HG02852 (cell line): ENCODE data around the gene PTTG1IP2.
A peak's percentile ranks its signal among the peaks of the same experiment; 100 is the strongest.
"Not testable (repeated sequence)": the region's sequence is repeated elsewhere in the genome, so short reads cannot be mapped to it uniquely, and the experiment has no call there.

ENCODE experiments used
- ATAC-seq: cut with Tn5 transposase; IDR thresholded peaks from one replicate; pipeline ENCODE4 v1.9.1; 2021; ENCODE audit warnings: mild to moderate bottlenecking, moderate library complexity; ENCODE audit not compliant: unreplicated experiment

PTTG1IP2 gene

DNA sequence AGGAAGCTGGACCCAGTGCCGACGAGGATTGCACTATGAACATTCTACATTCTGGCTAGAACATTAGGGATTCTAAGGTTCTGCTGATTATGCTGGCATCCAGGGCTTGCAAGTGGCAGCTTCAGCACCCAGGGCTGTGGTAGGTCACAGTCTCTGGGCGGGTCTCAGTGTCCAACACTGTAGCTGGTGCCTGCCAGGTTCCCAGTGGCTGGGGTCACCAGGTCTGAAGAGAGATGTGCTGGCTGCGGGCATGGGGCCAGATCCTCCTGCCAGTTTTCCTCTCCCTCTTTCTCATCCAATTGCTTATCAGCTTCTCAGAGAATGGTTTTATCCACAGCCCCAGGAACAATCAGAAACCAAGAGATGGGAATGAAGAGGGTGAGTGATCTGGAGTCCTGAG, at the start of gene PTTG1IP2:
Gene PTTG1IP2 (plus strand): TSS at position 86 of the 400 bp plus-strand sequence. CDS start 148 bp downstream, at position 234.
- ATAC-seq, result no peak

DNA sequence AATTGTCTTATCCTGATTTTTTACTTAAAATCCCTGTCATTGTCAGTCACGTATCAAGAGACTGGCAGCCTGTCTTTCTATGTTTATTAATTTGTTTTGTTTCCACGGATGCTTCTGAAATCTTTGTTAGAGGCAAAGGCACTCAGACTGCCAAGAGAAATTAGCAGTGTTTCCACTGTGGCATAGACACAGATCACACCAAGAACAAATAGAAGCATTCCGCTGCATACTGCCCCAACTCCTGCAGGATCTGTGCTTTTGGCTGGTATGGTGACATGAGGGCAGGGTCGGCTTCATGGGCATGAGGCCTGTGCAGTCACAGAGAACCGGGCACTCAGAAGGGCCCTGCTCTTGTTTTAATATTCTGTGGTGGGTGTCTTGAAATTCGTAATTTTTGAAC, 47.8 kb upstream of the PTTG1IP2 start:
- no peak for ATAC-seq

DNA sequence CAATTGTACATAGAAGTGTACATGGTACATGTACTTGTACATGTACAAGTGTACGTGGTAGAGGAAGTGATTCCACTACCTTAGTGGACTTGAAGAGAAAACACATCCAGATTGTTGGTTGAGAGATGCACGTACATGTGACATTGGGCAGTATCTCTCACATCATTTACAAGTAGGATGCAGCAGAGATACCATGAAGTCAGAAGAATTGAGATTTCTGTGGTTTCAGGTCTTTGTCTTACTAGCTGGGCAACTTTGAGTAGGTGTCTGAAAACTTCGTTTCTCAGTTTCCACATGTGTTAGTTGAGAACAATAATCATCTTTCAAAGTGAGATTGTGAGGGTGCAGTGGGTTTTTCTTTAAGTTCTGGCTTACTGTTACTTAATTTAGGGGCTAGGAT, 44.7 kb upstream of the PTTG1IP2 start:
- ATAC-seq, result peak; percentile 98

DNA sequence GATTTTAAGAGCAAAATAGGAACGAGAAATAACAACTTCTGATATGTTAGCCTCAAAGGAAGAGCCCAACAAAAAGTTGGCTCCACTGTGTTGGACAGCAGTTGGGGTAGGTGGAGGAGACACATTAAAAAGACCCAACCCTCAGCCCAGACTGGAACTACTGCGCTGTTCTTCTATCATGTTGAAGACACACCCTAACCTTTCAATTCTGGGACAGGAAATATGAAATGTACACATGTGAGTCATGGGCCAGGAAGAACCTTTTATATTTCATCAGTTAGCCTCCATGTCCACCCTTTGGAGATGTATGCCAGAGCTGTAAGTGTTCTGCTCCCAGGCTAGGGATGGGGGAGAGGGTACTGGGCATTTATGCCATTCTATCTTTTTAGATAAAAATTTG, 44.1 kb upstream of the PTTG1IP2 start:
- ATAC-seq, result no peak

DNA sequence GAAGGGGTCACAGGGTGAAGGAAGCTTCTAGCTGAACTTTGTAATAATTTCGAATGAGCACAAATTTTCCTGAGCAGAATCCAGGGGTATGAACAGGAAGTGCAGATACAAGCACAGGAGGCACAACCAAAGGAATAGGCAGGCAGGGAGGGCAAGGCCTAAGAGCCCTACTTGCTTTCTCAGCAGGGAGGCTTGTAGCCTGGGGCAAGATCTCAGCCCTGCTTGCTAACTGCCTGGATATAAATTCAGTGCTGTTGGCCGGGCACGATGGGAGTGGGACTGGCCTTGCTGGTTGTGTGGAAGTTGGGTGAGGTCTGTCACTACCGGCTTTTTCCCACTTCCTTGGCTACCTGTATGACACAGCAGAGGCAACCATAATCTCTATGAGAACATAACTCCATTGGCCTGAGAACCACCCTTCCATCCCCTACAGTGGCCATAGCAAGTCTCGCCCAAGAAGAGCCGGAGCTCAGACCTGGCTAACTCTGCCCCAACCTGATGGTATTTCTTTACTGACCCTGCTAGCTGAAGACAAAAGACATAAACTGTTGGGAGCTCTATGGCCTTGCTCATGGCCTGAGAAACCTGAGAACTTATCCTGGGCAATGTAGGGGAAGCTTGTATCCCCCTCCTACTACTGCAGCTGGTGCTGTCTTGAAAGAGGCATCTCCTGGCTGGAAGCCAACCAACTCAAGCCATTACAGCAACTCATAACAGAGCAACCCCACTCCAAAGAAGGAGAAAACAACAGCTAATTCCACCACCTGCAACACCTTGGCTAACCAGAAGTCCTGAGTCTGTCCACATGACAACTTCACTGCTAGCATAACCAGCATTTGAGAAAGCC, 38.6 kb upstream of the PTTG1IP2 start:
- no peak for ATAC-seq

DNA sequence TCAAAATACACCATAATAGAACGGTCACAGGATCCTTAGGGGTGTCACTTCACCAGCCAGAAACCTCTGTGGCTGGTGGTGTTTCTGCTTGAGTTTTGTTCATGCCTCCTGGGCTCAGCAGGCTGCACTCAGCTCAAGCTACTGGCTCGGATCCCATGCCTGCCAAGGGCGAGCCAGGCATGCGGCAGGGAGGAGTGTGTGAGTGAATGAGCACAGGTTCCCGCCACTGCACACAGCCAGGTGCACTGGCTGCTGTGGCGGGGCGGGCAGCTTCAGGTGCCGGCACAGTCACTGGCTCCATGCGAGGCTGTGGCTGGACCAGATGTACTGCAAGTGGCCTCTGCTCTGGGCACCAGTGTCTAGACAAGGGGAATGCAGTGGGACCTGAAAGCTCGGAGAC, 36.7 kb upstream of the PTTG1IP2 start:
- no peak for ATAC-seq

DNA sequence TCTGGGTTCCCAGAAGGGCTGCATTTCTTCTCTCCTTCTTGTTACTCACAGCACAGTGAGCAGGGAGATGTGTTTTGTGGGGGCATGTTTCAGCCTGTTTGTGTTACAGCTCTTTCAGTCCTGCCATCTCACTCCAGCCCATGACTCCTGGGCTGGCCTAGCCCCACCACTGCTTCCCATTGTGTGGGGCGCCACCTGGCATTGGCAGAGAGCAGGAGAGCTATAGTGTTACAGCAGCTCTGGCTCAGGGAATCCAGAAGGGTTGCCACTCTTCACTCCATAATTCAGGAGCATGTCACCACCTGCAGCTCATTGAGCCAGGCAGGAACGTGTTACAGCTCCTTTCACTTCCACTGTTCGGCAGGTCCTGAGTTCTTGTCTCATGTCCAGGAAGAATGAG, 36.2 kb upstream of the PTTG1IP2 start:
- no peak for ATAC-seq

DNA sequence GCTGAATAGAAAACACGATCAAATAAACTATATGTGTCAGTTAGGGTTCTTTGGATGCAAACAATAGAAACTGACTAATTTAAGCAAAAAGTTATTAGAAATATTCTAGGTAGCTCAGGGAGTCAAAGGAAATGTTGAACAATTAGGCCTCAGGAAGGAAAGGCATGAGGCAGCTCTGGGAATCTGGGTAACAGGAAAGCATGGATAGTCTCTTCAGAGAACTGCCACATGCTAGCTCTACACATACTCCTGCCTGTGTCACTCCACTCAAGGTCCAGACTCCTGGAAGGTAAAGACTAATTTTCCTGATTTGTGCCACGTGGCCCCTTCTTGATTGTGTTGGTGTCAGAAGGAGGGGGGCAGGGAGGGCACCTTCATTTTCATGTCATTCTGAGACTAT, 23.8 kb upstream of the PTTG1IP2 start:
- no peak for ATAC-seq

DNA sequence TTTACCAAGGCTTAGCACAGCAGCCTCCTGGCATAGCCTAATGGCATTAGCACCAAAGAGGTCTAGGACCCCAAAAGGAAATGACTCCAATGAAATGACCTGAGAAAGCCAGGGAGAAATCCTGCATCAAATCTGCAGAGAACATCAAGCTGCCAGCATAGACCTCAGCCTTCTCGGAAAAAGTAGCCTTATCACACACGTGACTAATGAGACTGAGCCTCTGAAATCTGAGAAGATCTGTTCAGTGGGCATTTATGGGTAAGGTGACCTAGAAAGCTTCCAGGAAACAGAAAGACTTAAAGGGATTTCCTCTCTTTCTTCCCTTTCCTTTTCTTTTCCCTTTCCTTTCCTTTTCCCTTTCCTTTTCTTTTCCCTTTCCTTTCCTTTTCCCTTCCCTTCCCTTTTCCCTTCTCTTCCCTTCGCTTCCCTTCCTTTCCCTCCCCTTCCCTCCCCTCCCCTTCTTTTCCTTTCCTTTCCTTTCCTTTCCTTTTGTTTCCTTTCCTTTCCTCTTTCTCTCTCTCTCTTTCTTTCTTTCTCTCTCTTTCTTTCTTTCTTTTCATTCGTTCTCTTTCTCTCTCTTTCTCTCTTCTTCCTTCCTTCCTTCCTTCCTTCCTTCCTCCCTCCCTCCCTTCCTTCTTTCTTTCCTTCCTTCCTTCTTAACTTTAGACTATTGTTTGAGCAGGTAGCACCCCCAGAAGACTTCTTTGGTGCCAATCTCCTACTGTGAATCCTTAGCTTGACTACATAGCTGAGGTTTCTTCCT, 23.1 kb upstream of the PTTG1IP2 start:
- ATAC-seq, result no peak

DNA sequence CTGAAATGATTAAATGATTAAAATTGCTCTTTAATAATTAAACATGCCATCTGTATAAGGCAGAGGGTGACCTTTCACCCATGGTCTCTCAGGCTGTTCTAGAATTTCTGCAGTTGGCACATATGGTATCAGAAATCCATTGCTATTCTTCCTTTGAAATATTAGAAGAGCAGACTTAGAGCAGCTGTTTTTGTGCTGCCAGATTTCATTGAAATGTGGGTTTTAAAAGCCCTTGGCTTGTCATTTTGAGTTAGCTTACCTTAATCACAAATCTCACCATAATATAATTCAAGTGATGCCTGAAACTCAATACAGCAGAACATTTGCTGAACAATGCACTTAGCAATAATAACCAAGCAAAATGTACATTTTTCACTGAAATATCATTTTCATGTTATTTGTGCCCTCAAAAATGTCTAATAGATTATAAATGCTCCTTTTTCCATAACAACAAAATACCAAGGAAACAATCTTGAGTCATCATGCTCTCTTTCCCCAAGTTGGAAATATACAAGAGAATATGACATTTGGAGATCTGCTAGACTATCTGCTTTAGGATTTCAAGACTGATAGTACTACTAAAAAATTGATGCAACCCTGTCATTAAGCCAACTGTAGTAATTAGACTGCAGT, 16.1 kb upstream of the PTTG1IP2 start:
- no peak for ATAC-seq

DNA sequence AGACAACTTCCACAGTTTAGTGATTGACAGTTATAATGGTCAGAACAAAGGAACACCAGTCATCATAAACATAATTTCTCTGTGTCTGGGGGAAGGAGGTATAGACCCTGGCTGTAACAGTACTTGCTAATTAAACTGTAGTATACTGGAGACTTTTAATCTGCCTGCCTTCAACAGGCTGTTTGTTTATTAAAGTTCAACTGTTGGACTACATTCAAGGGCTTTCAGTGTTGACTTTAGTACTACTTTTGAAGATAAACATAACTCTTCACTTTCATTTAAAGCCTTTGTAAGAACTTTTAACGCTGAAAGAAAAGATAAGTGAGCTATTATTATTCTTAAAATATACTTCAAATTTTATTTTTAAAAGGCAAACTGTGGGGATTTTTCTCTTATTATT, 15.5 kb upstream of the PTTG1IP2 start:
- ATAC-seq, result no peak

DNA sequence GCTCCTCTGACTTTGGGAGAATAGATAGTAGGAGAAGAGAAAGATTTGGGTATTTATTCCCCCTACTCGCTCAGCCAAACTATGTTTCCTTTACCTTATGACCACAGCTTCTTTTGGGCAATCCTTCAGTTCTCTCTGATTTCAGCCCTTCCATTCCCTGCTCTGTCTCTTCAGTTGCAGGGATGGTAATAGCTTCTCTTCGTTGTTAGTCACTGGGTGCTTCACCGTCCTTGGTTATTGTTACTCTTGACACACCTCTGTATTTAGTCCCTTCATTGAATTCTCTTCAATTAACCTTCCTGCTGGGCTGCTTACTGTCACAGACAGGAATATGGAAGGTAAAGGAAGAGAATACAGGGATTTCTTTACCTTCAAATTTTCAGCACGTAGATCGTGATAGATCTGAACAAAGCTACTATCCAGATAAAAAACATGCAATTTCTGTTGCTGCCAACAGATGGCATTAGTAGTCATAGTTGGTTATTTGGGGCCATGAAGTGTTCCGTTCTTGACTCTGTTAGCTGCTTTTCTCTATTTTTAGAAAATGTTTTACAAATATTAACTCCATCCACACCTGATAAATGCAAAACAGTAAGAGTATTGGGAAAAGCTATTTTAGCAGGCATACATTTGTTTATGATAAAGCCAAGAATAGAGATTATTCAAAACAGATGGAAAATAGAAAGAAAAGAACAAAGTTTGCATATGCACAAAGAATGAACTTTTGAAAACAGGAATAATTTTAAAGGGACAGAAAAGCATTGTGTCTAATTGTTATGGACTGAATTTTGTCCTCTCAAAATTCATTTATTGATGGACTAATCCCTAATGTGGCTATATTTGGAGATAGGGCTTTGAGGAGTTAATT, 14.0 kb upstream of the PTTG1IP2 start:
- ATAC-seq, result peak; percentile 87

DNA sequence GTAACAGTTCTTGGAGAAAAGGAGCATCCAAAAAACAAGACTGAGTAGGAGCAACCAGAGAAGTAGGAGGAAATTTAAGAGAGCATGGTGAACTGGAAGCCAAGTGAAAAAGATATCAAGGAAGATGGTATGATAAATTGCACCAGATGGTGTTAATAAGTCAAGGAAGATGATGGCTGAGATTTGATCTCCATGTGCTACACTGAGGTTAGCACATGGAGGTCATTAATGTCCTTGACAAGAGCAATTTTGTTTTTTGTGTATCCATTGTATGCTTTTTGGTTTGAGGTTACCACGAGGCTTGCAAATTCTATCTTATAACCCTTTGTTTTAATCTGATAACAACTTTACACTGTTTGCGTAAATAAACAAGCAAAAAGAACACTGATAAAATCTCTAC, 11.3 kb upstream of the PTTG1IP2 start:
- no peak for ATAC-seq

DNA sequence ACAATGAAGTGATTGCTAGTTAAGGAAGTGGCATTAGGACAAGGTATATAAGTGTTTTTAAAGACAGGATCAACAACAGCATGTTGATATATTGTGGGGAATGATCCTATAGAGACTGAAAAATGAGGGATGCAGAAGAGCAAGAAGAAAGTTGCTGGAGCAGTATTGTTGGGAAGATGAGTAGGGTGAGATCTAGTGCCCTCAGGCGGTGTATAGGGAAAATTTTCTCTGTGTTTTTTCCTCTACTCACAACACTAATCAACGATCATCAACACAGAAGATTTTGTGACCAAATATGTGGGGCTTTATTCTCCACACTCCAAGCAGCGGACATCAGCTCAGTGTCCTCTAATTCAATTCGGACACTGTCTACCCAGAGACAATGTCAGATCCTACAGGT, 9.6 kb upstream of the PTTG1IP2 start:
- ATAC-seq, result no peak

DNA sequence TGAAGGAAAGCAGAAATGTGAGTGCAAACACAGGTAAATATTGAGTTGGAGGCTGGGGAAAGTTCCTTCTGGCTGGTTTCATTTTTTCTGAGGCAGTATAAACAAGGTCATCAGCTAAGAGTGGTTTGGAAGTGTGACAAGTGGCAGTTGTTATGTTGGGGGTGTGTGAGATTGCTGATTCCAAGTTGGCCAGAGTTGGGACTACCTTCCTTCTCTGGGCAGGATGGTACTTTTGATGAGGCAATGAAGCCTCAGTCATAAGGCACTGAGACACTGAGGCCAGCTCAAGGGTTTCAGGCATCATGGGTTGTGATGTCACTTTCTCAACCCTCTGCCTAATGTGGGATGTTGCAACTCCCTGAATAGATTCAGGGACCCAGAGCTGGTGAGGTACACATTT, 8.2 kb upstream of the PTTG1IP2 start:
- ATAC-seq, result no peak

DNA sequence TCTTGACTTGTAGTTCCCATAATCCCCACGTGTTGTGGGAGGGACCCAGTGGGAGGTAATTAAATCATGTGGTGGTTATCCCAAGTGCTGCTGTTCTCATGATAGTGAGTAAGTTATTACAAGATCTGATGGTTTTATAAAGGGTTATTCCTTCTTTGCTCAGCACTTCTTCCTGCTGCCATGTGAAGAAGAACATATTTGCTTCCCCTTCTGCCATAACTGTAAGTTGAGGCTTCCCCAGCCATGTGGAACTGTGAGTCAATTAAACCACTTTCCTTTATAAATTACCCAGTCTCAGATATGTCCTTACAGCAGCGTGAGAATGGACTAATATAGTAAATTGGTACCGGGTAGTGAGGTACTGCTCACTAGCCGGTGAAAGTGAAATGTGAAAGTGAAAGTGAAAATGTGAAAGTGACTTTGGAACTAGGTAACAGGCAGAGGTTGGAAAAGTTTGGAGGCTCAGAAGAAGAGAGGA, 6.2 kb upstream of the PTTG1IP2 start:
- ATAC-seq, result not testable (repeated sequence)

DNA sequence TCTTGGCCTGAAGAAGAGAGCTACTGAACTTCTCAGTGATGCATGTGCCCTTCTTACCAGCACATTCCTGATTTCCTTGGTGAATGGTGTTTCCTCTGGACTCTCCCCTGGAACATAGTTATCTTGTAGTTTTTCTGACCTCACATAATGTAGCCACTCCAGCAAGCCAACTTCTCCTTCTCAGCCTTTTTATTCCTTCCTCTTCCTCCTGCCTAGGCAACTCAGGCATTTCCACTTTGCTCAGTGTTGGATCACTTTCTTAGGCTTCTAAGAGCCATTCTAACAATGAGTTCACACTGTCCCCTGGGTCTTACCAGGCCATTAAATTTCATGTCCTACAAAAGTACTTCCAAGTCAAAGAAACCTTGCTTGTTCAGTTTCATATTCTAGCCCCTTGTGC, 3.6 kb upstream of the PTTG1IP2 start:
- no peak for ATAC-seq

DNA sequence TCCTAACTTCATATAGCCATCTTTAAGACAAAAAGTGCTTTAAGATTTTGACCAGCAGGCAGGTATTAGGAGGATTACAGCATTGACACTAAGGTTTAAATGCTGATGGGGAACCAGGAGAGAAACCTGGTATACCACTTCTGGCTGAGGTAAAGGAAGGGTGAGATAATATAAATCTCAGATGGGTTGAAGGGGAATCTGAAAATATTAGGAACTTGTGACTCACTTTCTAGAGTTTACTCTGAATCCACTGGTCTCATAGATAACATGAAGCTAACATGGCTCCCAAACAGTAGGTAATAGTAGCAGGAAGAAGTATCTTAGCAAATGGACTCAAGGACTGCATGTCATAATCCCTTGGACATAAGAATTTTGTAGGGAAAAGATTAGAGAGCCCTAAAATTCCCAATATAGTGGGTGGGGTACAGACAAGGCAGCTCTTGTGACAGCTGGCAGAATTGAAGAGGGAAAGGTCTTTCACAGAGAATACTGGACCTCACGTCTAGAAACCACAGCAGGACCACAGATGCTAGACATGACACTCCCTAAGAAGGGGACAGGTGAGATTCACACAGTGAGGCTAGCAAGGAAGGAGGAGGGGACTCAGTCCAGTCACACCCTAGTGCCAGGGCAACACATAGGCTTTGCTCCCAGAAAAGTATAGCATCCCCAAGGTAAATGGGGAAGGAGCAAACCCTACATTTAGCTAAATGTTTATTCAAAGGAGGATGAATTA, 3.5 kb downstream of the PTTG1IP2 start:
- ATAC-seq, result no peak

DNA sequence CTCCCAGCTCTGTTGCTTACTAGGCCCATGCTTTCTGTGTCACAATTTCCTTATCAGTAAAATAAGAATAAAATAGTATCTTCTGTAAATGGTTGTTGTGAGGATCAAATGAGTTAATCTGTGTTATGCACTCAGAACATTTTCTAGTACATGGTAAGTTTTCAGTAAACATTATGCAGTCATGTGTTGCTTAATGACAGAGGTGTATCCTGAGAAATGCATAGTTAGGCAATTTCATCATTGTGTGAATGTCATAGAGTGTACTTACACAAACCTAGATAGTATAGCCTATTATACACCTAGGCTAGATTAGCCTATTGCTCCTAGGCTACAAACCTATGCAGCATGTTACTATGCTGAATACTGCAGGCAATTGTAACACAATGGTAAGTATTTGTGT, 4.4 kb downstream of the PTTG1IP2 start:
- ATAC-seq, result no peak
